Suprapubic skin (tissue), 4 donors: ENCODE data around the gene ATP1B2. TPM values are rescaled to one million over a fixed set of nuclear protein-coding genes. Genes with fewer than 3 reads are reported as not detected.
A peak's percentile ranks its signal among the peaks of the same experiment; 100 is the strongest.

ENCODE experiments used
- DNase-seq, 2 donors: peaks; one replicate each; pipeline ENCODE4 v3.0.0-alpha.2; 2019; ENCODE audit warnings: low spot score in 2 of 2
- H3K27ac ChIP-seq: fragments of 200-600 bp; sonication (generic); one replicate; pipeline ENCODE4 v1.5.1; 2019
- H3K27me3 ChIP-seq: fragments of 200-600 bp; sonication (generic); one replicate; pipeline ENCODE4 v1.5.1; 2019
- H3K36me3 ChIP-seq: fragments of 200-600 bp; sonication (generic); one replicate; pipeline ENCODE4 v1.5.1; 2019
- H3K4me1 ChIP-seq: fragments of 200-600 bp; sonication (generic); one replicate; pipeline ENCODE4 v1.5.1; 2019
- H3K4me3 ChIP-seq: fragments of 200-600 bp; sonication (generic); one replicate; pipeline ENCODE4 v1.5.1; 2019; ENCODE audit warnings: mild to moderate bottlenecking
- H3K9me3 ChIP-seq: fragments of 200-600 bp; sonication (generic); one replicate; pipeline ENCODE4 v1.5.1; 2019
- EP300 ChIP-seq: sonication (generic); formaldehyde crosslinking; IDR thresholded peaks from one replicate; pipeline ENCODE4 v1.6.1; 2017; ENCODE audit warnings: antibody characterized with exemption
- POLR2A ChIP-seq, 2 donors: fragments of 450-650 bp; IDR thresholded peaks; one replicate each; pipeline ENCODE4 v1.6.1; 2017; ENCODE audit warnings: antibody characterized with exemption in 2 of 2, mild to moderate bottlenecking in 2 of 2, moderate library complexity in 2 of 2
- POLR2AphosphoS5 ChIP-seq, 3 donors: sonication (generic); formaldehyde crosslinking; IDR thresholded peaks; one replicate each; pipeline ENCODE4 v1.6.1; 2017; ENCODE audit warnings: antibody characterized with exemption in 3 of 3
- WGBS: methylation state at CpG from one replicate; pipeline ENCODE4 v1.1.5; 2018; 5-methylcytosine and 5-hydroxymethylcytosine counted together
- total RNA-seq, 4 donors: library from RNA; depleted of rRNA; stranded (reverse); fragments of >200 nt; gene quantifications; one replicate each; pipeline ENCODE4 v1.1.0, GENCODE V29; 2016
- TF ChIP-seq, protein P1 (sequence below), 2 donors: fragments of 200-600 bp in 1 of 2; fragments of 450-650 bp in 1 of 2; sonication (generic) in 1 of 2; IDR thresholded peaks; one replicate each; pipeline ENCODE4 v1.5.1; 2016 to 2019; ENCODE audit warnings: antibody characterized with exemption in 2 of 2, mild to moderate bottlenecking in 1 of 2, moderate library complexity in 1 of 2

The ATP1B2 gene
- total RNA-seq, 4 donors from 2014 or later, result 0.49 to 4.2 (median 0.74) TPM

DNA sequence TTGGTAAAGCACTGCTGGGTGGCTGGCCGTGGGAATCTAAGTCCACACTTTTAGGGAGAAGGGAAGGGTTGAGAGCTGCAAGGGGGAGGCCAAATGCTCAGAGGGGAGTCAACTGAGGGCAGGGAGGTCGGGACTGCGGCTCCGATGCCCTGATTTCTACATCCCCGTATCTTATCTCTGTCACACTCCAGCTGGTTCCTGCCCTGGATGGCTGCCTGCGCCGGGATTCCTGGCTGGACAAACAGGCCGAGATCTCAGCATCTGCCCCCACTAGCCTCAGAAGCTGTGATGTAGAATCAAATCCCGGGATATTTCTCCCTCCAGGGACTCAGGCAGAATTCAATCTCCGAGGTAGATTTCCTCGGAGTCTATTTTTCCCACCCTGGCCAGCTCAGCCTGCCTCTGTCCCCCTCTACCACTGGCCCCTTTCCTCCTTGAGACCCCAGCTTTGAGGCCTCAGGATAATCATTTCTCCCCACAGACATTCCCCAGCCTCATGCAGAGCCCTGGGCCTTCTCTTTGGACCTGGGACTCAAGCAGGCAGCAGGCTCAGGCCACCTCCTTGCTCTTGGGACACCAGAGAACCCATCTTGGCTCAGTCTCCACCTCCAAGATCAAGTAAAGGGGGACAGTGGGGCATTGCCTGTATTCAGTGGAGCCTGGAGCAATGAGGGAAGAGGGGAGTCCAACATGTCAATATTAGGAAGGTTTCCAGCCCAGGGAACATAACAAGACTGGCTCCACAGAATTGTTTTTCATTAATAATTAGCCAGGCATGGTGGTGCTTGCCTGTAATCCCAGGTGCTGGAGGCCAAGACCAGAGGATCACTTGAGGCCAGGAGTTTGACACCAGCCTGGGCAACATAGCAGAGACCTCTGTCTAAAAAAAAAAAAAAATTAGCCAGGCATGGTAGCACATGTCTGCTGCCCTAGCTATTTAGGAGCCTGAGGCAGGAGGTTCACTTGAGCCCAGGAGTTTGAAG lies 19.0 kb upstream of the ATP1B2 start:
- H3K27me3 ChIP-seq, result no peaks in the 10 kb centered on the region
- H3K27ac ChIP-seq, result no peak overlapping the region
- no peaks in the 10 kb centered on the region for H3K36me3 ChIP-seq
- no peak overlapping the region for H3K4me3 ChIP-seq
- 82% methylated on average over 11 of the region's 11 CpGs for WGBS
- H3K4me1 ChIP-seq, result peaks cover 9% of the 10 kb centered on the region
- DNase-seq, result no peak
- TF ChIP-seq, protein P1, sequence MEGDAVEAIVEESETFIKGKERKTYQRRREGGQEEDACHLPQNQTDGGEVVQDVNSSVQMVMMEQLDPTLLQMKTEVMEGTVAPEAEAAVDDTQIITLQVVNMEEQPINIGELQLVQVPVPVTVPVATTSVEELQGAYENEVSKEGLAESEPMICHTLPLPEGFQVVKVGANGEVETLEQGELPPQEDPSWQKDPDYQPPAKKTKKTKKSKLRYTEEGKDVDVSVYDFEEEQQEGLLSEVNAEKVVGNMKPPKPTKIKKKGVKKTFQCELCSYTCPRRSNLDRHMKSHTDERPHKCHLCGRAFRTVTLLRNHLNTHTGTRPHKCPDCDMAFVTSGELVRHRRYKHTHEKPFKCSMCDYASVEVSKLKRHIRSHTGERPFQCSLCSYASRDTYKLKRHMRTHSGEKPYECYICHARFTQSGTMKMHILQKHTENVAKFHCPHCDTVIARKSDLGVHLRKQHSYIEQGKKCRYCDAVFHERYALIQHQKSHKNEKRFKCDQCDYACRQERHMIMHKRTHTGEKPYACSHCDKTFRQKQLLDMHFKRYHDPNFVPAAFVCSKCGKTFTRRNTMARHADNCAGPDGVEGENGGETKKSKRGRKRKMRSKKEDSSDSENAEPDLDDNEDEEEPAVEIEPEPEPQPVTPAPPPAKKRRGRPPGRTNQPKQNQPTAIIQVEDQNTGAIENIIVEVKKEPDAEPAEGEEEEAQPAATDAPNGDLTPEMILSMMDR (IDR thresholded peaks at IDR 0.05), result no peak
- no peak for TF ChIP-seq EP300
- no peak for TF ChIP-seq POLR2A (IDR thresholded peaks at IDR 0.05)
- TF ChIP-seq POLR2AphosphoS5 (IDR thresholded peaks at IDR 0.05), result no peak
- H3K9me3 ChIP-seq, result no peaks in the 10 kb centered on the region

GRCh38 chr17:7632492-7632894 lies 18.2 kb upstream of the ATP1B2 start:
- H3K27ac ChIP-seq, result no peak overlapping the region
- H3K36me3 ChIP-seq, result no peaks in the 10 kb centered on the region
- TF ChIP-seq, protein P1 (IDR thresholded peaks at IDR 0.05), result peak in 1 of 2 donors; percentile 43
- no peak for TF ChIP-seq POLR2AphosphoS5 (IDR thresholded peaks at IDR 0.05)
- TF ChIP-seq EP300, result no peak
- H3K27me3 ChIP-seq, result no peaks in the 10 kb centered on the region
- H3K9me3 ChIP-seq, result no peaks in the 10 kb centered on the region
- WGBS, result 44% methylated on average over 6 of the region's 6 CpGs
- peaks cover 6% of the 10 kb centered on the region for H3K4me1 ChIP-seq
- no peak overlapping the region for H3K4me3 ChIP-seq
- no peak for DNase-seq

GRCh38 chr17:7633093-7633492 lies 17.6 kb upstream of the ATP1B2 start:
- Histone ChIP-seq H3K27ac (no peak overlapping the region), H3K27me3 (no peaks in the 10 kb centered on the region), H3K36me3 (no peaks in the 10 kb centered on the region), H3K4me1 (peaks cover 2% of the 10 kb centered on the region), H3K4me3 (no peak overlapping the region), H3K9me3 (no peaks in the 10 kb centered on the region)
- 81% methylated on average over 2 of the region's 2 CpGs for WGBS
- TF ChIP-seq POLR2A (IDR thresholded peaks at IDR 0.05), result no peak
- TF ChIP-seq EP300, result no peak
- TF ChIP-seq, protein P1 (IDR thresholded peaks at IDR 0.05), result no peak
- DNase-seq, result no peak

DNA sequence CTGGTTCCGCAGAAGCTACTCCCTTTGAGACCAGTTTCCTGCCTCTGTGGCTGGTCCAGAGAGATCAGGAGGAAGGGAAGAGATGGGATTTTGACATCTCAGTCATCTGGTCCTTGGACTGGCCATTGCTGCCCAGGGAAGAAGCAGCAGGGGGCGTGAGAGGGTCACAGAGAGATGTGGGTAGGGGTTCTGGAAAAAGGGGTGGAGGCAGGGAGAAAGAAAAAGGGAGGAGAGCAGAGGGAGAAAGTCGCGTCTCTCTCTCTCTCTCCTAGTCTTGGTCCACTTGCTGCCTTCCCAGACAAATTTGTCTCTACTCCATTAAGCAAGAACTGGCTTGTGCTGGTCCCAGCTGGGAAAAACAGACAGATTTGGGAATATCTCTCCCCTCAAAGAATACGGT lies 16.3 kb upstream of the ATP1B2 start:
- Histone ChIP-seq H3K27me3 (no peaks in the 10 kb centered on the region), H3K36me3 (no peaks in the 10 kb centered on the region), H3K27ac (no peak overlapping the region), H3K9me3 (no peaks in the 10 kb centered on the region), H3K4me3 (no peak overlapping the region), H3K4me1 (no peaks in the 10 kb centered on the region)
- no peak for TF ChIP-seq POLR2AphosphoS5 (IDR thresholded peaks at IDR 0.05)
- no peak for TF ChIP-seq EP300
- TF ChIP-seq, protein P1 (IDR thresholded peaks at IDR 0.05), result no peak
- no peak for TF ChIP-seq POLR2A (IDR thresholded peaks at IDR 0.05)
- WGBS, result 32% methylated on average over 5 of the region's 5 CpGs
- DNase-seq, result no peak

- 64% methylated on average over 5 of the region's 5 CpGs for WGBS
- H3K9me3 ChIP-seq, result no peaks in the 10 kb centered on the region
- no peak for DNase-seq
- TF ChIP-seq, protein P1 (IDR thresholded peaks at IDR 0.05), result no peak
- TF ChIP-seq EP300 (no peak), POLR2AphosphoS5 (IDR thresholded peaks at IDR 0.05) (no peak), POLR2A (IDR thresholded peaks at IDR 0.05) (no peak)
- no peak overlapping the region for H3K27ac ChIP-seq
- no peaks in the 10 kb centered on the region for H3K4me1 ChIP-seq
- no peak overlapping the region for H3K4me3 ChIP-seq
- H3K36me3 ChIP-seq, result no peaks in the 10 kb centered on the region
- no peaks in the 10 kb centered on the region for H3K27me3 ChIP-seq
Measured at GRCh38 chr17:7636163-7636562, 14.6 kb upstream of the ATP1B2 start.
